ENCODE results near the gene IFNGR1.

The IFNGR1 gene

GRCh38 chr6:137181891-137182653, 37.1 kb downstream of the IFNGR1 start:
- no peaks in the 10 kb centered on the region for H3K4me1 ChIP-seq (ENCODE audit: control insufficient read depth, insufficient read depth, low read length)
- H3K36me3 ChIP-seq (ENCODE audit: control insufficient read depth, insufficient read depth, low read length): peaks cover 5% of the 10 kb centered on the region
- no peak overlapping the region for H3K4me3 ChIP-seq (ENCODE audit: insufficient read depth, low read depth, low read length)
- no peak overlapping the region for H3K27ac ChIP-seq (ENCODE audit: insufficient read depth, low read depth, low read length, poor library complexity, severe bottlenecking)
- no peaks in the 10 kb centered on the region for H3K9me3 ChIP-seq (ENCODE audit: control insufficient read depth, low read length)
- 86 to 98% methylated on average over 3 of the region's 3 CpGs for WGBS, 2 experiments
- H3K27me3 ChIP-seq (ENCODE audit: control insufficient read depth, insufficient read depth, low read length, poor library complexity, severe bottlenecking): no peaks in the 10 kb centered on the region

GRCh38 chr6:137177611-137178010, 41.6 kb downstream of the IFNGR1 start:
- 88 to 100% methylated on average over 1 of the region's 1 CpG for WGBS, 2 experiments

GRCh38 chr6:137176729-137177128, 42.5 kb downstream of the IFNGR1 start:
- Histone ChIP-seq H3K27ac (ENCODE audit: insufficient read depth, low read depth, low read length, poor library complexity, severe bottlenecking) (no peak overlapping the region), H3K36me3 (ENCODE audit: control insufficient read depth, insufficient read depth, low read length) (peaks cover 3% of the 10 kb centered on the region), H3K4me1 (ENCODE audit: control insufficient read depth, insufficient read depth, low read length) (no peaks in the 10 kb centered on the region), H3K9me3 (ENCODE audit: control insufficient read depth, low read length) (no peaks in the 10 kb centered on the region), H3K4me3 (ENCODE audit: insufficient read depth, low read depth, low read length) (no peak overlapping the region), H3K27me3 (ENCODE audit: control insufficient read depth, insufficient read depth, low read length, poor library complexity, severe bottlenecking) (no peaks in the 10 kb centered on the region)
- WGBS, 2 experiments: 94 to 99% methylated on average over 5 of the region's 5 CpGs

More at GRCh38 chr6:137177611-137178010, 41.6 kb downstream of the IFNGR1 start:
- H3K4me1 ChIP-seq (ENCODE audit: control insufficient read depth, insufficient read depth, low read length): no peaks in the 10 kb centered on the region
- H3K27ac ChIP-seq (ENCODE audit: insufficient read depth, low read depth, low read length, poor library complexity, severe bottlenecking): no peak overlapping the region
- no peaks in the 10 kb centered on the region for H3K9me3 ChIP-seq (ENCODE audit: control insufficient read depth, low read length)
- peaks cover 5% of the 10 kb centered on the region for H3K36me3 ChIP-seq (ENCODE audit: control insufficient read depth, insufficient read depth, low read length)
- no peak overlapping the region for H3K4me3 ChIP-seq (ENCODE audit: insufficient read depth, low read depth, low read length)
- no peaks in the 10 kb centered on the region for H3K27me3 ChIP-seq (ENCODE audit: control insufficient read depth, insufficient read depth, low read length, poor library complexity, severe bottlenecking)

DNA sequence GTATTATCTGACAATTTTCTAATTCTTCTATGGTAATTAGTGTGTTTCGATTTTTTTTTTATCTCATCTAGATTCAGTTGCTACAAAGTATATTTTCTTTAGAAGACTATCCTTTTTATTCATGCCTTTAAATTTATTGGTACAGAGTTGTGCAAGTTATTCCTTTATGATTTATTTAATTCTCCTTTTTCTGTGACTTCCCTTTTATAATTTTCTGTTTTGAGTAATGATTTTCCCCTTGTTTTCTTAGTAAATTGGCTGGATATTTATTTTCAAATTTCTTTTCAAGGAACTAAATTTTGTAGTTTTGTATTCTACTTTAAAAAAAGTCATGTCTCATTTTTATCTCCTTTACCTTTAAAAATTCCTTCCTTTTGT, 43.3 kb downstream of the IFNGR1 start:
- WGBS, 2 experiments: no CpG with 5 or more reads among the region's 1 CpG
- no peaks in the 10 kb centered on the region for H3K36me3 ChIP-seq (ENCODE audit: control insufficient read depth, insufficient read depth, low read length)
- no peaks in the 10 kb centered on the region for H3K9me3 ChIP-seq (ENCODE audit: control insufficient read depth, low read length)

GRCh38 chr6:137175157-137175867, 43.9 kb downstream of the IFNGR1 start:
- H3K36me3 ChIP-seq (ENCODE audit: control insufficient read depth, insufficient read depth, low read length): no peaks in the 10 kb centered on the region

More for the DNA sequence above, 43.3 kb downstream of the IFNGR1 start:
- no peak overlapping the region for H3K27ac ChIP-seq (ENCODE audit: insufficient read depth, low read depth, low read length, poor library complexity, severe bottlenecking)
- H3K4me3 ChIP-seq (ENCODE audit: insufficient read depth, low read depth, low read length): no peak overlapping the region
- no peaks in the 10 kb centered on the region for H3K4me1 ChIP-seq (ENCODE audit: control insufficient read depth, insufficient read depth, low read length)
- no peaks in the 10 kb centered on the region for H3K27me3 ChIP-seq (ENCODE audit: control insufficient read depth, insufficient read depth, low read length, poor library complexity, severe bottlenecking)

GRCh38 chr6:137173501-137173900, 45.7 kb downstream of the IFNGR1 start, which contains the start of gene IL22RA2:
Gene IL22RA2, minus strand, starts transcription at chr6:137173644. Its CDS starts 11,895 bp downstream, at chr6:137161749.
- 93 to 95% methylated on average over 4 of the region's 4 CpGs for WGBS, 2 experiments
- Histone ChIP-seq H3K27me3 (ENCODE audit: control insufficient read depth, insufficient read depth, low read length, poor library complexity, severe bottlenecking) (no peaks in the 10 kb centered on the region), H3K4me3 (ENCODE audit: insufficient read depth, low read depth, low read length) (no peak within 1 kb of the TSS), H3K9me3 (ENCODE audit: control insufficient read depth, low read length) (no peaks in the 10 kb centered on the region), H3K4me1 (ENCODE audit: control insufficient read depth, insufficient read depth, low read length) (no peaks in the 10 kb centered on the region), H3K27ac (ENCODE audit: insufficient read depth, low read depth, low read length, poor library complexity, severe bottlenecking) (no peak within 1 kb of the TSS), H3K36me3 (ENCODE audit: control insufficient read depth, insufficient read depth, low read length) (no peaks in the 10 kb centered on the region)

More at GRCh38 chr6:137175157-137175867, 43.9 kb downstream of the IFNGR1 start:
- Histone ChIP-seq H3K27ac (ENCODE audit: insufficient read depth, low read depth, low read length, poor library complexity, severe bottlenecking) (no peak overlapping the region), H3K27me3 (ENCODE audit: control insufficient read depth, insufficient read depth, low read length, poor library complexity, severe bottlenecking) (no peaks in the 10 kb centered on the region), H3K4me1 (ENCODE audit: control insufficient read depth, insufficient read depth, low read length) (no peaks in the 10 kb centered on the region), H3K9me3 (ENCODE audit: control insufficient read depth, low read length) (no peaks in the 10 kb centered on the region), H3K4me3 (ENCODE audit: insufficient read depth, low read depth, low read length) (no peak overlapping the region)
- WGBS, 2 experiments: 88 to 93% methylated on average over 4 of the region's 4 CpGs

GRCh38 chr6:137172734-137173431, 46.3 kb downstream of the IFNGR1 start:
- no peaks in the 10 kb centered on the region for H3K27me3 ChIP-seq (ENCODE audit: control insufficient read depth, insufficient read depth, low read length, poor library complexity, severe bottlenecking)
- 92 to 94% methylated on average over 5 to 8 of the region's 11 CpGs for WGBS, 2 experiments
- H3K9me3 ChIP-seq (ENCODE audit: control insufficient read depth, low read length): no peaks in the 10 kb centered on the region
- H3K27ac ChIP-seq (ENCODE audit: insufficient read depth, low read depth, low read length, poor library complexity, severe bottlenecking): no peak overlapping the region
- H3K4me1 ChIP-seq (ENCODE audit: control insufficient read depth, insufficient read depth, low read length): no peaks in the 10 kb centered on the region
- H3K36me3 ChIP-seq (ENCODE audit: control insufficient read depth, insufficient read depth, low read length): no peaks in the 10 kb centered on the region
- no peak overlapping the region for H3K4me3 ChIP-seq (ENCODE audit: insufficient read depth, low read depth, low read length)

GRCh38 chr6:137171824-137172733, 47.1 kb downstream of the IFNGR1 start:
- Histone ChIP-seq H3K36me3 (ENCODE audit: control insufficient read depth, insufficient read depth, low read length) (no peaks in the 10 kb centered on the region), H3K27ac (ENCODE audit: insufficient read depth, low read depth, low read length, poor library complexity, severe bottlenecking) (no peak overlapping the region), H3K4me3 (ENCODE audit: insufficient read depth, low read depth, low read length) (no peak overlapping the region), H3K4me1 (ENCODE audit: control insufficient read depth, insufficient read depth, low read length) (no peaks in the 10 kb centered on the region), H3K27me3 (ENCODE audit: control insufficient read depth, insufficient read depth, low read length, poor library complexity, severe bottlenecking) (no peaks in the 10 kb centered on the region), H3K9me3 (ENCODE audit: control insufficient read depth, low read length) (no peaks in the 10 kb centered on the region)
- 69 to 70% methylated on average over 13 of the region's 13 CpGs for WGBS, 2 experiments

GRCh38 chr6:137171053-137171374, 48.2 kb downstream of the IFNGR1 start:
- Histone ChIP-seq H3K9me3 (ENCODE audit: control insufficient read depth, low read length) (no peaks in the 10 kb centered on the region), H3K27me3 (ENCODE audit: control insufficient read depth, insufficient read depth, low read length, poor library complexity, severe bottlenecking) (no peaks in the 10 kb centered on the region), H3K4me3 (ENCODE audit: insufficient read depth, low read depth, low read length) (no peak overlapping the region), H3K4me1 (ENCODE audit: control insufficient read depth, insufficient read depth, low read length) (no peaks in the 10 kb centered on the region), H3K27ac (ENCODE audit: insufficient read depth, low read depth, low read length, poor library complexity, severe bottlenecking) (no peak overlapping the region), H3K36me3 (ENCODE audit: control insufficient read depth, insufficient read depth, low read length) (no peaks in the 10 kb centered on the region)
- no CpG with 5 or more reads among the region's 1 CpG for WGBS, 2 experiments
